Activated B cell treated with CpG ODN at 0.5 μM for 24 hours (primary cell): Measurements from ENCODE around the gene CLNK. TPM values are rescaled to one million over a fixed set of nuclear protein-coding genes. Genes with fewer than 3 reads are reported as not detected.
A peak's percentile ranks its signal among the peaks of the same experiment; 100 is the strongest.

Experiments used
- ATAC-seq: fragments of 200-7000 bp; cut with Tn5 transposase; one replicate; pipeline ENCODE4 v1.10.0; 2021; ENCODE audit warnings: low read depth, mild to moderate bottlenecking, moderate library complexity
- CTCF ChIA-PET: fragments of 350-600 bp; sonication (Branson Sonifier 250); formaldehyde crosslinking; loops from one replicate; lab custom pipeline; 2021; ENCODE audit warnings: antibody characterized with exemption; lab: Charles Lee
- POLR2A ChIA-PET: fragments of 350-600 bp; sonication (Branson Sonifier 250); formaldehyde crosslinking; loops from one replicate; lab custom pipeline; 2021; ENCODE audit warnings: antibody characterized with exemption; lab: Charles Lee
- DNase-seq: peaks from one replicate; pipeline ENCODE4 v3.0.0; 2022
- H3K27ac Mint-ChIP-seq: one replicate; pipeline ENCODE4 v1.8.0; 2020; ENCODE audit warnings: mixed read lengths
- H3K27me3 Mint-ChIP-seq: one replicate; pipeline ENCODE4 v1.8.0; 2021; ENCODE audit warnings: mixed read lengths
- H3K36me3 Mint-ChIP-seq: one replicate; pipeline ENCODE4 v1.8.0; 2021; ENCODE audit warnings: low read depth, mixed read lengths
- H3K4me1 Mint-ChIP-seq: one replicate; pipeline ENCODE4 v1.8.0; 2021; ENCODE audit warnings: mixed read lengths
- H3K4me3 Mint-ChIP-seq: one replicate; pipeline ENCODE4 v1.8.0; 2020; ENCODE audit warnings: mild to moderate bottlenecking, mixed read lengths
- H3K9me3 Mint-ChIP-seq: one replicate; pipeline ENCODE4 v1.8.0; 2020; ENCODE audit warnings: mixed read lengths
- CTCF ChIP-seq: fragments of 200-600 bp; IDR thresholded peaks from one replicate; pipeline ENCODE4 v1.8.0; 2022; ENCODE audit warnings: antibody characterized with exemption, mild to moderate bottlenecking
- intact Hi-C: fragments of 100-400 bp; cut with micrococcal nuclease; formaldehyde crosslinking; loops from one replicate; pipeline ENCODE4 v1.15.1; 2024
- total RNA-seq: library from RNA; stranded (reverse); gene quantifications from 2 replicates; pipeline ENCODE4 v1.2.3, GENCODE V29; 2022

CLNK gene
- total RNA-seq, 1 donor from 2014 or later, result 0.58 TPM

GRCh38 chr4:10581022-10581421 is 103.5 kb downstream of the CLNK start:
- TF ChIP-seq CTCF, result no peak
- no peak overlapping the region for H3K27ac Mint-ChIP-seq
- no peak for DNase-seq
- CTCF ChIA-PET, result interaction anchor here (0.6 to 2.5 kb wide), 9 partner anchors 10 to 1625 kb away, joined by 3 to 21 read pairs (median 3); no protein-coding TSS in a partner anchor
- ATAC-seq, result no peak
- H3K9me3 Mint-ChIP-seq, result no peaks in the 10 kb centered on the region
- no peaks in the 10 kb centered on the region for H3K36me3 Mint-ChIP-seq
- POLR2A ChIA-PET, result no interaction called here
- H3K27me3 Mint-ChIP-seq, result no peaks in the 10 kb centered on the region
- no peak overlapping the region for H3K4me3 Mint-ChIP-seq
- intact Hi-C loops, result no loop called here
- H3K4me1 Mint-ChIP-seq, result peaks cover 34% of the 10 kb centered on the region

GRCh38 chr4:10579648-10580047 is 104.9 kb downstream of the CLNK start:
- ATAC-seq (no peak), DNase-seq (no peak)
- Mint-ChIP-seq H3K36me3 (no peaks in the 10 kb centered on the region), H3K4me3 (no peak overlapping the region), H3K27me3 (no peaks in the 10 kb centered on the region), H3K9me3 (no peaks in the 10 kb centered on the region), H3K27ac (no peak overlapping the region), H3K4me1 (peaks cover 37% of the 10 kb centered on the region)
- no peak for TF ChIP-seq CTCF
- ChIA-PET CTCF (no interaction called here), POLR2A (no interaction called here)
- intact Hi-C loops, result no loop called here

GRCh38 chr4:10577508-10578426 is 106.8 kb downstream of the CLNK start:
- intact Hi-C loops, result no loop called here
- Mint-ChIP-seq H3K9me3 (no peaks in the 10 kb centered on the region), H3K4me3 (no peak overlapping the region)

GRCh38 chr4:10577018-10577417 is 107.5 kb downstream of the CLNK start:
- CTCF ChIA-PET, result interaction anchor here (0.7 to 1.7 kb wide), 5 partner anchors 23 to 1191 kb away, joined by 3 to 5 read pairs (median 3); partner anchors contain the start of gene HS3ST1
- POLR2A ChIA-PET, result interaction anchor here (1.2 kb wide), 1 partner anchor 852 kb away, joined by 3 read pairs; the partner anchor contains the start of gene HS3ST1
- Mint-ChIP-seq H3K4me1 (peaks cover 20% of the 10 kb centered on the region), H3K27ac (no peak overlapping the region), H3K4me3 (no peak overlapping the region), H3K27me3 (peaks cover 7% of the 10 kb centered on the region), H3K9me3 (no peaks in the 10 kb centered on the region), H3K36me3 (no peaks in the 10 kb centered on the region)
- intact Hi-C loops, result no loop called here
- ATAC-seq (peak; percentile 72), DNase-seq (no peak)
- no peak for TF ChIP-seq CTCF

More at GRCh38 chr4:10577508-10578426, 106.8 kb downstream of the CLNK start:
- ChIA-PET CTCF (interaction anchor here (0.6 to 1.7 kb wide), 3 partner anchors 850 to 857 kb away, joined by 3 to 5 read pairs (median 3); partner anchors contain the start of gene HS3ST1), POLR2A (interaction anchor here (0.7 to 1.2 kb wide), 2 partner anchors 623 to 851 kb away, joined by 3 read pairs; partner anchors contain the start of gene HS3ST1)
- Mint-ChIP-seq H3K27me3 (peaks cover 7% of the 10 kb centered on the region), H3K36me3 (no peaks in the 10 kb centered on the region), H3K4me1 (peaks cover 22% of the 10 kb centered on the region), H3K27ac (no peak overlapping the region)
- no peak for TF ChIP-seq CTCF
- ATAC-seq (no peak), DNase-seq (no peak)

- Mint-ChIP-seq H3K36me3 (no peaks in the 10 kb centered on the region), H3K9me3 (no peaks in the 10 kb centered on the region), H3K27me3 (peaks cover 7% of the 10 kb centered on the region), H3K27ac (no peak overlapping the region), H3K4me1 (peaks cover 20% of the 10 kb centered on the region), H3K4me3 (no peak overlapping the region)
- CTCF ChIA-PET, result interaction anchor here (1.1 to 1.7 kb wide), 4 partner anchors 22 to 853 kb away, joined by 3 to 5 read pairs (median 4); partner anchors contain the start of gene HS3ST1
- no peak for TF ChIP-seq CTCF
- POLR2A ChIA-PET, result no interaction called here
- ATAC-seq, result no peak
- DNase-seq, result no peak
- intact Hi-C loops, result no loop called here
These were observed 108.3 kb downstream of the CLNK start for GRCh38 chr4:10576236-10576635.
